Gastroesophageal sphincter (tissue), 4 donors: ENCODE measurements around the gene EPB41L3. TPM values are rescaled to one million over a fixed set of nuclear protein-coding genes. Genes with fewer than 3 reads are reported as not detected.

Source experiments
- ATAC-seq: fragments of 150-250 bp; one replicate; pipeline ENCODE4 v1.9.1; 2016; ENCODE audit warnings: mild to moderate bottlenecking, moderate library complexity
- H3K27ac ChIP-seq, 4 donors: fragments of 200-600 bp; sonication (generic) in 3 of 4; 1 replicate in 3 of 4; 2 replicates in 1 of 4; pipeline ENCODE4 v1.5.1; 2016 to 2019
- H3K27me3 ChIP-seq: fragments of 200-600 bp; sonication (generic); one replicate; pipeline ENCODE4 v1.5.1; 2019
- H3K36me3 ChIP-seq, 2 donors: fragments of 200-600 bp; sonication (generic); one replicate each; pipeline ENCODE4 v1.5.1; 2019; ENCODE audit warnings: control low read depth in 1 of 2
- H3K4me1 ChIP-seq, 3 donors: fragments of 200-600 bp; sonication (generic); 1 replicate in 2 of 3; 2 replicates in 1 of 3; pipeline ENCODE4 v1.5.1; 2016 to 2019; ENCODE audit warnings: control low read depth in 2 of 3
- H3K4me3 ChIP-seq, 2 donors: fragments of 200-600 bp; sonication (generic); one replicate each; pipeline ENCODE4 v1.5.1; 2019; ENCODE audit warnings: mild to moderate bottlenecking in 1 of 2, moderate library complexity in 1 of 2
- H3K9me3 ChIP-seq, 3 donors: fragments of 200-600 bp; sonication (generic); one replicate each; pipeline ENCODE4 v1.5.1; 2017 to 2019; ENCODE audit warnings: control low read depth in 2 of 3
- EP300 ChIP-seq: sonication (generic); formaldehyde crosslinking; IDR thresholded peaks from one replicate; pipeline ENCODE4 v1.6.1; 2017; ENCODE audit warnings: antibody characterized with exemption, mild to moderate bottlenecking
- POLR2A ChIP-seq, 2 donors: fragments of 450-650 bp; IDR thresholded peaks; one replicate each; pipeline ENCODE4 v1.6.1; 2017; ENCODE audit warnings: antibody characterized with exemption in 2 of 2, mild to moderate bottlenecking in 2 of 2, moderate library complexity in 1 of 2
- POLR2AphosphoS5 ChIP-seq: sonication (generic); formaldehyde crosslinking; IDR thresholded peaks from one replicate; pipeline ENCODE4 v1.6.1; 2017; ENCODE audit warnings: antibody characterized with exemption
- WGBS, 2 donors: methylation state at CpG; one replicate each; pipeline ENCODE4 v1.1.5; 2018; ENCODE audit warnings: low coverage in 1 of 2; 5-methylcytosine and 5-hydroxymethylcytosine counted together
- total RNA-seq, 4 donors: library from RNA; depleted of rRNA; stranded (reverse); fragments of >200 nt; gene quantifications; one replicate each; pipeline ENCODE4 v1.1.0, GENCODE V29; 2016
- TF ChIP-seq, protein P1 (sequence below), 4 experiments: fragments of 200-600 bp in 2 of 4; fragments of 450-650 bp in 2 of 4; sonication (generic) in 1 of 4; IDR thresholded peaks; one replicate each; pipeline ENCODE4 v1.5.1; 2017 to 2019; ENCODE audit warnings: antibody characterized with exemption in 4 of 4, mild to moderate bottlenecking in 2 of 4, moderate library complexity in 2 of 4

The EPB41L3 gene
- total RNA-seq, 4 donors from 2014 or later, result 27.4 to 66.6 (median 43.4) TPM

DNA sequence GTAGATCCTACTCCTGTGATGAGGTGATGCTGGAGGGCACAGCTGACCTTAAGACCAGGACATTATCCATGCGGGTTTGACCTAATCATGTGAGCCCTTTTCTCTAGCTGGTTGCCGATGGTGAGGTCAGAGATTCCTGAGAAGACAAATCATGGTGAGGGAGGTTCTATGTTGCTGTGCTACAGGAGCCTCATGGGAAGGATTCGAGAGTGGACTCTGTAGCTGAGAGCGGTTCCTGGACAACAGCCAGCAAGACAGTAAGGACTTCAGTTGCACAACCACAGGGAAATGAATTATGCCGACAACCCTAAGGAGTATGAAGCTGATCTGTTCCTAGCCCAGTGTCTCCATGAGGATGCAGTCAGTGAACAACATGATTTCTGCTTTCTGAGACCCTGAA, 80.4 kb downstream of the EPB41L3 start:
- TF ChIP-seq EP300, result no peak
- no peak for TF ChIP-seq POLR2A (IDR thresholded peaks at IDR 0.05)
- TF ChIP-seq, protein P1, sequence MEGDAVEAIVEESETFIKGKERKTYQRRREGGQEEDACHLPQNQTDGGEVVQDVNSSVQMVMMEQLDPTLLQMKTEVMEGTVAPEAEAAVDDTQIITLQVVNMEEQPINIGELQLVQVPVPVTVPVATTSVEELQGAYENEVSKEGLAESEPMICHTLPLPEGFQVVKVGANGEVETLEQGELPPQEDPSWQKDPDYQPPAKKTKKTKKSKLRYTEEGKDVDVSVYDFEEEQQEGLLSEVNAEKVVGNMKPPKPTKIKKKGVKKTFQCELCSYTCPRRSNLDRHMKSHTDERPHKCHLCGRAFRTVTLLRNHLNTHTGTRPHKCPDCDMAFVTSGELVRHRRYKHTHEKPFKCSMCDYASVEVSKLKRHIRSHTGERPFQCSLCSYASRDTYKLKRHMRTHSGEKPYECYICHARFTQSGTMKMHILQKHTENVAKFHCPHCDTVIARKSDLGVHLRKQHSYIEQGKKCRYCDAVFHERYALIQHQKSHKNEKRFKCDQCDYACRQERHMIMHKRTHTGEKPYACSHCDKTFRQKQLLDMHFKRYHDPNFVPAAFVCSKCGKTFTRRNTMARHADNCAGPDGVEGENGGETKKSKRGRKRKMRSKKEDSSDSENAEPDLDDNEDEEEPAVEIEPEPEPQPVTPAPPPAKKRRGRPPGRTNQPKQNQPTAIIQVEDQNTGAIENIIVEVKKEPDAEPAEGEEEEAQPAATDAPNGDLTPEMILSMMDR (IDR thresholded peaks at IDR 0.05), result no peak
- no peak for TF ChIP-seq POLR2AphosphoS5
- 72 to 80% methylated on average over 1 to 5 of the region's 5 CpGs for WGBS, 2 donors
- Histone ChIP-seq H3K27ac (peak overlapping the region in 1 of 4 donors; percentile 24), H3K36me3 (no peaks in the 10 kb centered on the region), H3K4me1 (peaks cover 0 to 5% (median 0%) of the 10 kb centered on the region in 3 donors), H3K9me3 (no peaks in the 10 kb centered on the region), H3K4me3 (no peak overlapping the region), H3K27me3 (no peaks in the 10 kb centered on the region)
- ATAC-seq, result peak; percentile 86

DNA sequence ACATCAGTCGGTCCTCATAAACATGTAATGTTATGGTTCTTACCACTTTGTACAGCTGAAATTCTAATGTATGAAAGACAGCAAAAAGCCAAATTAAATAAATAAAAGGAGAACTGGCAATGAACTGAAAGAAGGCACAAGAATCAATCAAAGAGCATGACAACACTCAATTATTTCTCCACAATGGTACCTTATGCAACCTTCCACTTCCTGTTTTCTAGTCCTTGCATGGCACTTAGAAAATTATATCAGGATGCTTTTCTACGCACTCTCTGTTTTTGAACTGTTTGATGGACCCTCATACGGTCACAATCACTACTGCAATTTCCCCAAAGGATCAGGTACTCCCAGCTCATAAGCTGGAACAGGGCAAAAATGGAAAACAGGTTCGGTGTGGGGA, 81.6 kb downstream of the EPB41L3 start:
- ATAC-seq, result no peak
- no peaks in the 10 kb centered on the region for H3K27me3 ChIP-seq

DNA sequence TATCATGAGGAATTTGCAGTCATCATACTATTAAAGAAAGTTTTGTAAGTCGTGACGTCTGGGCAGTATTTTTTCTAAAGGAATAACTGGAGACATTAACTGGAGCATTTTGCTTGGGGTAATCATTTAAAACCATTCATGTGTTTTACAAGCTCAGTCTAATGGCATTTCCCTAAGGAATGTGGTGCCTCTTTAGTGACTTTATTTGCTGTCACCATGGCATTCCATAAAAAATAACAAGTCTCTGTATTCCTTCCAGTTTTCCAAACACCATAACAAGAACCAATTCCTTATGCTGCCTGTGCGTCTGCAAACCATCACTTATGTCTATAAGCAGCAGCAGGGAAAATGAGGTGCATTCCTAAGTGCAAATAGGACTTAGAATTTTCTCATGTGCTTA, 82.8 kb downstream of the EPB41L3 start:
- TF ChIP-seq, protein P1 (IDR thresholded peaks at IDR 0.05), result no peak
- TF ChIP-seq EP300, result no peak
- TF ChIP-seq POLR2A (IDR thresholded peaks at IDR 0.05), result no peak
- no peak for TF ChIP-seq POLR2AphosphoS5
- WGBS, 2 donors, result 74 to 82% methylated on average over 3 of the region's 3 CpGs
- peaks cover 0 to 5% (median 0%) of the 10 kb centered on the region in 3 donors for H3K4me1 ChIP-seq
- no peaks in the 10 kb centered on the region for H3K27me3 ChIP-seq
- H3K36me3 ChIP-seq, result no peaks in the 10 kb centered on the region
- no peaks in the 10 kb centered on the region for H3K9me3 ChIP-seq
- ATAC-seq, result no peak
- H3K27ac ChIP-seq, result no peak overlapping the region
- no peak overlapping the region for H3K4me3 ChIP-seq

More for the DNA sequence above, 81.6 kb downstream of the EPB41L3 start:
- TF ChIP-seq, protein P1 (IDR thresholded peaks at IDR 0.05), result no peak
- no peak for TF ChIP-seq POLR2A (IDR thresholded peaks at IDR 0.05)
- TF ChIP-seq POLR2AphosphoS5, result no peak
- no peak for TF ChIP-seq EP300
- 77 to 83% methylated on average over 2 to 4 of the region's 4 CpGs for WGBS, 2 donors
- peaks cover 0 to 5% (median 0%) of the 10 kb centered on the region in 3 donors for H3K4me1 ChIP-seq
- H3K27ac ChIP-seq, result no peak overlapping the region
- H3K4me3 ChIP-seq, result no peak overlapping the region
- H3K36me3 ChIP-seq, result no peaks in the 10 kb centered on the region
- no peaks in the 10 kb centered on the region for H3K9me3 ChIP-seq

DNA sequence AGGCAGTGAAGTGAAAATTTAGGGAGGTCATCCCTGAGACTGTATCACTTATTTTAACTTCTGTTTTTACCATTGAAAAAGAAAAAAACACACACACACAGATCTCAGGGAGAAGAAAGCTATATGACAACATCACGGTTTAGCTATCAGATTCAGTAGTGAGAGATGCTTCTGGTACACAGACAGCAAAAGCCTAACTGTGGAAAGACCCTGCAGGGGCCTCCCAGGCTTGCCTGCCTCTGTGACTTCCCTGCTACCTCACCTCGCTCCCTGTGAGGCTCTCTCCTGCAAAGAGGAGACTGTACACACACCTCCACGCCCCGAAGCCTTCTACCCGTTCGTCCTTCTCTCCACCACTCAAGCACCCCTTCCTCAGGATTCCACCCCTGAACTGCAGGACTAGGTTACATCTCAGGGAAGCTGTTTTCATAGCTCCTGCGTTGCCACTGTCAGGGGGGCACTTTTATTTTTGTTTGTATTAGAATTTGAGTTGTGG, 86.3 kb downstream of the EPB41L3 start:
- H3K4me3 ChIP-seq, result no peak overlapping the region

More for the DNA sequence above, 86.3 kb downstream of the EPB41L3 start:
- no peak for ATAC-seq
- 73 to 86% methylated on average over 5 to 7 of the region's 7 CpGs for WGBS, 2 donors
- H3K27ac ChIP-seq, result no peak overlapping the region
- H3K4me1 ChIP-seq, result peaks cover 0 to 5% (median 0%) of the 10 kb centered on the region in 3 donors
- H3K36me3 ChIP-seq, result no peaks in the 10 kb centered on the region
- TF ChIP-seq POLR2AphosphoS5 (no peak), EP300 (no peak), POLR2A (IDR thresholded peaks at IDR 0.05) (no peak)
- TF ChIP-seq, protein P1 (IDR thresholded peaks at IDR 0.05), result no peak
- no peaks in the 10 kb centered on the region for H3K9me3 ChIP-seq
- no peaks in the 10 kb centered on the region for H3K27me3 ChIP-seq
